Measurements from ENCODE around the gene RAPH1.

GRCh38 chr2:203490391-203490790 lies 44.7 kb downstream of the RAPH1 start:
- TF ChIP-seq CTCF (IDR thresholded peaks at IDR 0.05): no peak
- TF ChIP-seq POLR2AphosphoS5 (IDR thresholded peaks at IDR 0.05; ENCODE audit: low read depth, low read length): no peak

Measured in Panc1 (cell line).